Inflammatory macrophage treated with lipopolysaccharide for 1 hour (primary cell): ENCODE measurements around the gene LRRN2.

Experiments used
- DNase-seq, 2 donors: peaks; one replicate each; pipeline ENCODE4 v3.0.0-alpha.2; 2020 to 2022

The LRRN2 gene

DNA sequence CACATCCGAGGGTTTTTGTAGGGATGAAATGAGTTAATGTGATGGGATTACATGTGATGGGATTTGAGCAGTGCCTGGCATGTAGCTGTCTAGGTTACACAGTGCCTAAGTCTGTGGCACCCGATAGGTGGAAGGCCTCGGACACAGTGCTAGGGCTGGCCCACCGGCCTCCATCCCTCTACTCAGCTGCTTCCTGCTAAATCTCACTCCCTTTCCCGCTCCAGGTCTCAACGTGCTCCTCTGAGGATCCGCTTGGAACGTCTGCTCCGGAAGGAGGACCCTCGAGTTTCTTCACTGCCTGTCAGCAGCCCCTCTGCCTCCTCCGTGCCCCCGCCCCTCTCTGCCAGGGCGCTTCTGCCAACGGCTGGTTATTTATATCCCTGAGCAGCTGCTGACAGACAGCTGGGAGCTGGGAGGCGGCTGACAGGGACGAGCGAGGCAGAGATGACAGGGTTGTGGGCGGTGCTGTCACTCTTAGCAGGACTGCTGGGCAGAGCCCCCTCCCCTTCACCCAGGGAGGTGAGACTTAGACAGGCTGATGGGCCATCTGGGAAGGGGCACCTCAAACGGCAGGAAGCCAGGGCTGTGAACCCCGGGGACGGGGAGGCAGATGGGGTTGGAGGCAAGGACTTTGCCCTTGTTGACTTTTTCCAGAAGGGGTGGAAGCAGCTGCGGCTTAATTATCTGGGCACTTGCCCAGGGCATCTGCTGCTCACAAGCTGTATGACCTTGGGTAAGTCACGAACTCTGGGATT is 26.6 kb upstream of the LRRN2 start:
- DNase-seq = no peak

DNA sequence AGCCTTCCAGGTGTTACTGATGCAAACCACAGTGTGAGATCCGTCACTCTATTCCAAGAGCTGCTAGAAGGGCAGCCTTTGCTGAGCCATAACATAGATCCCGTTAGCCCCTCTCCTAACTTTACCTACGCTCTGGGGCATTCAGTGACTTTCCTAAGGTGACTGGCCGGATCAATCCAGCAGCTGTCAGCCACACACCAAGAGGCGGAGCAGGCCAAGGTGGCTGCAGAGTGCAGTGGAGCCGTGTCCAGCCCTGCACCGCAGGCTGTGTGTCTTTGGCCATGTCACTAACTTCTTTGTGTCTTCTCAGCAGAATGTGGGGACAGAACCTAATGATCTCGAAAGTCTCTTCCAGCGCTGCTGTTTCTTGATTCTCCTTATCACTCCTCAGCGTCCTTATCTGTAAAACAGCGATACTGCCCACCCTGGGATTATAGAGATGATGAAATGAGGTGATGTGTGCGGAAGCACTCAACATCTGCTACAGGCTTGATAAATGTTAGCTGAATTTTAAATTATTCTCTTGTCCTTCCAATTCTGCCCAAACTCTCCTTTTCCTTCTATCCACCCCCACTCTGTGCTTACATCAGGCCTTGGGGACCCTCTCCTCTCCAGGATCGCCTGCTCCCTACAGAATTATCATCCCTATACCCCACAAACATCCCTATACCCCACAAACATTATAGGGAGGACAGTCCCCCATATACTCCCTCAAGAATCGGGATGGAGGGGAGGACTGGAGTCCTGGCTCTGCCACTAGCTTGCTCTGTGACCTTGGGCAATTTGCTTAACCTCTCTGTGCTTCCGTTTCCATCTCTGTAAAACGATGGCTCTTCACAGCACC is 25.8 kb upstream of the LRRN2 start:
- no peak for DNase-seq

DNA sequence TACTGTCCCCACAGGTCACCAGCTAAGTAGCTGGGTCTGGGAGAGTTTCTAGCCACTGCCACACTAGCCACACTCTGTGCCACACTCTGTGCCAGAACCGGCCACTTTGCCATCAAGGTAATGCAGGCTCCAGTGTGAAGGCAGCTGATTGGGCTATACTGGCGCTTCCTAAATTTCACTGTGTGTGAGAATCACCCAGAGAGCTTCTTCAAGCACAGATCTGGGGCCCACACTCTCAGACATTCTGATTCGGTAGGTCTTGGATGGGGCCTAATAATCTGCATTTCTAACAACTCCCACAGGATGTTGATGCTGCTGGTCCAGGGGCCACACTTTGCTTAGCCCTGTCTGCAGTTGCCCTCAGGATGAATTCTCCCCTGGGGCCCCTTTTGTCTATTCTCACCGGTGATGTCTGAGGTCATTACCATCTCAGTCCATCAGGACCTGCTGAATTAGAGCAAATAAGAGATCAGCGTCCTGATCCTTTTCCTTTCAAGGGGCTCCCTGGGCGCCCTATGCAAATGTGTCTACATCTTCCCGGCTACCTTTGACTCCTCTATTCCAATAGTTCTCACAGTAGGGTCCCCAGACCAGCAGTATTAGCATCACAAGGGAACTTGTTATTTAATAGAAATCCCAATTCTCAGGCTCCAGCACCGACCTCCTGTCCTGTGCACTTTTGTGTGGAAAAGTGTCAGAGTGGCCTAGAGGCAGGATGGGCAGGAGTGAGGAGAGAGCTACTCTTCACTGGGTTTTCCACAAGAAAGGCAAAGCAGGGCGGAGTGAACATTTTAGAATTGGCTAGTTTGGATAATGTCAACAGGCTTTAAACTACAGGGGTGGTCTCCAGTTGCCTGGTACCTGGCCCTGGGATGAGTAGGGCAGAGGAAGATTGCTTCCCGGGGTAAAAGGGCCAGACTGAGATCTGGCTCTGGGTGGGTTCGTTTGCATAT is 24.7 kb upstream of the LRRN2 start:
- DNase-seq = no peak

DNA sequence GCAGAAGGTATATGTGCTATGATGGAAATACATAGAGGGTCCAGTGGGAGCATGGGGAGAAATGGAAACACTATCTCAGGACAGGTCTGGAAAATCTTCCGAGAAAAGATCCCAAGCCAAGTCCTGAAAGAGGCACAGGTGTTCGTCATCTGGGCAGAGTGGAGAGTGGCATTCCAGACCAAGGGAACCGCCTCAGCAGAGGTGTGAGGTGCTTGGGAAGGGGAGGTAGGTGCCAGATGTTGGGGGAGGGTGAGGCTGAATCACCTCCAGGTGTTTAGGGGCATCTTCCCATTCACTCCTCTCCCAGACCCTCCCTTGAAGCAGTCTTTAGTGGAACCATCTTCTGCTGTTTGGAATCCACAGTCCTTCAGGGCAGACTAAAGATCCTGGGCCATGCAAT is 23.5 kb upstream of the LRRN2 start:
- DNase-seq = no peak

DNA sequence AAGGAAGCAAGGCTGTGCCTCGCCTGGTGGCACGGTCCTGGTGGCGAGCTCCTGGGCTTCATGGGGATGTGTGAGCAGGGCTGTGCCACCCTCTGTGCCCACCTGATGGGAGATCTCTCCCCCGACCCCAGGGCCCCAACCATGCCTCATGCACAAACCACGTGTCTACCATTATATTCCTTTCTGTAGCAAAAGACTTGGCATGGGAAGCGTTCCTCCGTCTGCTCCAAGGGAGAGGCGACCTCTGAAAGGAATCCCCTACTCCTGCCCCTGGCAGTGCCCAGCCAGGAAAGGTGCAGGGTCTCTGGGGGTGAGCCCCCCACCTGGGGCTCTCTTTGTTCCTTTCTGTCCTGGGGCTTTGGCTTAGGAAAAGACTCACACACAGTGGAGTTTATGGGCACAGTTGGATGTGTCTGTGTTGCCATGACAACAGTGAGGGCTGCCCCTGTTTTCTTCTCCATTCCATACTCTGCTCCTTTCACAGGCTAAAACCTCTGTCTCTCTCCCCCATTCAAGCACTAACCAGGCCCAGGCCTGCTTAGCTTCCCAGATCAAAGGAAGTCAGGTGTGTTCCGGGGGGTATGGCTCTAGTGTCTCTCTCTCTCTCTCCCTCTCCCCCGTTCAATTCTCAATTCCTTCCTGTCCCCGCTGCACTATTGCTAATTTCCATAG is 21.4 kb upstream of the LRRN2 start:
- no peak for DNase-seq

DNA sequence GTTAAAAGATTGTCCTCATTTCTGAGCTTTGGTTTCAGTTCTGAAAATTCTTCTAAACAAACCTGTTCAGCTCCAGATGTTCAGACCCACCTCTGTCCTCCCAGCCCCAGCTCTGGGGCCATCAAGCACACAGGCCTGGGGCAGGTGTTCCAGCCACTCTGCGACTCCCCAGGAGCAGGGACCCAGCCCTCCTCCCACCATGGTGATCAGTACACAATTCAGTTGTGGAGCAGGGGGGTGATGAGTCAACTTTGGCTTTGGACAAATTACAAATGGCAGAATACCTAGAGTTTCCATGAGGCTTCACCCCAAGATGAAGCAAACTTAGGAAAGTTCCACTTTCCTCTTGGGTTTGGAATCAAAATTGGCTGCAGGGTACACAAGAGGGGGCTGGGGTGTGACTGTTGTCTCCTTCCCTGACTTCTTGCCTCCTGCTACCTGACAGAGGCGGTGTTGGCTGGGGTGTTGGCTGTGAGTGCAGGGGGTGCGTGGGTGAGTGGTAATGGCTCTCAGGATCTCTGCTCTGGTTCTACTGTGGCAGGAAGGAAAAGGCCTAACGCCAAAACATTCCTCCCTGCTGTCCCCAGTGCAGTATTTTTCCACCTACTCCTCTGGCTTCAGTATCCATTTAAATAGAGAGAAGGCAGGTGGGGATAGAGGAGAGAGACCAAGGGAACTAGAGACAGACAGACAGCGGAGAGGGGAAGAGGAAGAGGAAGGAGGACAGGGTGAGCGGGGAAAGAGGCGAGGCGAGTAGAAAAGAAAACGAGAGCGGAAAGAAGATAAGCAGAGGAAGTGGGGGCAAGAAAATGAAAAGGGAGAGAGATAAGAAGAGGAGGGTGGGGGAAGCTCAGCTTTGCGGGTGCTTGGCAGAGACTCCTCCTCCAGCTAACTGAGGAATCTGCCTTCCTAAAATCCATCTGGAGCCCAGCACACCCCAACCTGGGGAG is 20.6 kb upstream of the LRRN2 start:
- no peak for DNase-seq

DNA sequence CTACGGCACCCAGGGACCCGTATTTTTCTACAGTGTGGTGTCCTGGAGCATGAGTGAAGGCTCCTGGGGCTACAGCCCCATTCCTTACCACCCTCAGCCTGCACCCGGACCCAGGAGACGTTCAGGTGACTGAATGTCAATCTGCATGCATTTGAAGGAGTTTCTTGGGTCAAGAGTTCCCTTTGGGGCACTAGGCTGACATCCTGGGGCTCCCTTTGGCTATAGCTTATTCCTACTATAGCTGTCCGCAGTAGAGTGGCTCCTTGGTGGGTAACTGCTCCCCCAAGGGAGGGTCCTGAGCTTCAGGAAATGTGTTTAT is 19.9 kb upstream of the LRRN2 start:
- no peak for DNase-seq

DNA sequence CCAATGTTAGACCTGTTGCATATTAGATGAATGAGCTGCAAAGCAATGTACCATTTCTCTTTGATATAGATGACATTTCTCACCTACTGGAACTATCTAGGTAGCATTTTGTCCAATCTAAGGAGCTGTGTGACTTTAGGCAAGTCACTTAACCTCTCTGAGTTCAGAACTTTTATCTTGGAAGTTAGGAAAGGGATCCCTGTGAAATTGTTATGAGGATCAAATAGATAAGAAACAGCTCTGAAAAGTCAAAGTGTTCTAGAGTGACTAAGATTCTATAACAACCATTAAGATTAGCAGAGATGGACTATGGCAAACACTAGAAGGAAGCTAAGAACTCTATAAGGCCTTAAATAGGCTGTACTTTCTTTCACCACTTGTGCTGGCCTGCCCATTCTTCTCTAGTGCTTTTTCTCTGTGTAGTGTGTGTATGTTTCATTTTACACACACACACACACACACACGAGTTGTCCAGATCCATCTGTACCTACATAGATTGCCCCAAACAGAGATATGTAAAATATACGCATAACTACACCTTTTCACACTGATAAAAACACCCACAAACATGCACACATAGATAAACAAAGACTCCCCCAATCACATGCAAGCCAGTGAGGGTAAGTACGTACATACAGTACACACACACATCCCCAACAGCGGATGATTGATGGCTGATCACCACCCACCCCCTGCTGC is 19.4 kb upstream of the LRRN2 start:
- DNase-seq = no peak

DNA sequence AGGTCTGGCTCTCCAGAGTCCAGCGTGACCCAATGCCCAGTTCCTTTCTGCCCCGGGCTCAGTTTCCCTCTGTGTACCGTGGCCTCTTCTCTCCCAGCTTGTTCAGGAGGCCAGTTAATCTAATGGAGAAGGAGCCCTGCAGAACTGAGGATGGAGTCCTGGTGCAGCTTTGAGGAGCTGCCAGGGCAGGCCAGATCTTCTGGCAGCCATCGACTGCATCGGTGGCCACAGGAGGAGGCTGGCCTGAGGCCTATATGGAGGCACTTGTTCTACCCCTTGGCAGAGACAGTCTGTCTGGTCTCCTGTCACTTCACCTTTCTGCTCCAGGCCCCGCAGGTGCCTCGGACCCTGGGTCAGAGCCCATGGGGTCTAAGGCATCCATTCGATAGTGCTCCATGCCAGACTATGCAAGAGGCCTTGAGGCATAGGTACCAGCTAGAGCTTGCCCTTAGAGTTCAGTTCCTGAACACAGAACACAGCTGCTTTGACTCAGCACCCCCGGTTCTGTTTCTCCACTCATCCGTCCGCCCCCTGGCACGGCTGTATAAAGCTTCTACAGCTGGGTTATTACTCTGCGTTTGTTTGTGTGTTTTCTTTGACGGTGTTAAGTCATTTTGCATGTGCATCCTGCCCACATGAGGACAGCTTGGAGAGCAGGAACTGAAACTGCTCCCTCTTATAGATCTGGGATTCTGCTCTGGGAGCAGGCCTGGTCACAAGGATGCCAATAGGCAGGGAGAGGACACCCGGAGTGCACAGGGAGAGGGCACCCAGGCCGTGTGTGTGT is 18.5 kb upstream of the LRRN2 start:
- peak in 1 of 2 donors; percentile 8 for DNase-seq

DNA sequence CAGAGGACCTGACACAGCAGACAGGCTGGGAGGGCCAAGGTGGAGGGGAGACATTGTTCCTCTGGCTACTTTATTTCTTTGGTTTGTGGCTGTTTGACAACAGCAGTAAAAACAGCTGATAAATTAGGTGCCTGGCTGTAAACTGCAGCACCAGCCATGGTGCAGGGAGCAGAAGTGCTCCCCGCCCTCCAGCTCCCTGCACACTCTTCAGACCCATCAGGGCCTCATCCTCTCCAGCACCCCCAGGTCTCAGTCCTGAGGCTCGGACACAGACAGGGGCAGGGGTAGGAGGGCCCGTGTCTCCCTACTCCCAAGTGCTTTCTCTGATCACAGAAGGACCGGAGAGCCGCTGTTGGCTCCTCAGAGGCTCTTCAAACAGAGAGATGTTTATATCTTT is 17.7 kb upstream of the LRRN2 start:
- DNase-seq = no peak

DNA sequence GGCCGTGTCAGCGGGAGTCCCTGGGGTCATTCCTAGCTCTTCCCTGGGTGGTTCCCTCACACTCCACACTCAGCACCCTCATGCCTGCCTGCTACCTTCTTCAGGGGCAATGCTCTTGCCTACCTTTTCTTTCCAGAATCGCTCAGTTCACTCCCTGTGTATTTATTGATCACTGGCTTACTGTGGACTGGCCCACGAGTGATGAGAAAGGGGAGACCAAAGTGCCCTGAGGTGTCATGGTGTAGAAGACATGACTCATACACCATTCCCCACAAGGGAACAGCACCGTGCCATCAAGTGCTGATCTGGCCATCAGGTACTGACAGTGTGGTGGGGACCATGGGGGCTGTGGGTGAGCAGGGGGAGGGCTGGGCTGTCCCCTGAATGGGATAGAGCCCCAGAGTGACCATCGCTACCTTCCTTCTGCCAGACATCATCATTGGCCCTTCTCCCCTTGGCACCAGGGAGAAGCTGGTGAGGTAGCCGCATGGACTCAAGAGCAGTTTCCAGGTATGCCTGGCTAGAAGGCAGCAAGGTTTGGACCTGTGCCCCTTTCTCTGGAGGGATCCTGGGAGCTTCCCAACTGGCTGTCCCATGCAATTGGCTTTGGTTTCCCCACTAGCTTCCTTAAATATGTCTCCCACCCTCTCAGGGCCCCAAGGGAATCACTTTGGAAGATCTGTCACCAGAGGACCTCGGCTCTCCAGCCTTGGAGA is 17.2 kb upstream of the LRRN2 start:
- DNase-seq = no peak

DNA sequence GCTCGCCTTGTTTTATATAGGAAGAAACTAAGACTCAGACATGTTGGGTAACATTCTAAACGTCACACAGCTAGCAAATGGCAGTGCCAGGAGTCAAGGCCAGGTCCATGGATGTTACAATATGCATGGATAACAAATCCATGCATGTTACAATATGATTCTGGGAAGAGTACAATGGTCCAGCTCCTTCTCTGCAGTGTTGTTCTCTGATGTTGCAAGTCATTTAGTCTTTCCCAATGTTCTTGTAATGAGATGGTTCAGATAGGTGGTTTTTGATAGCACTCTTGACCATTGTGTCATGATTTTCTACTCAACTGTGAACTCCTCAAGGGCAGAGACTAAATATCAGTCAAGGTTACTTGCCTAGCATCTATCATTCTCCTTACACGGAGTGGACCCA is 15.7 kb upstream of the LRRN2 start:
- DNase-seq = no peak

DNA sequence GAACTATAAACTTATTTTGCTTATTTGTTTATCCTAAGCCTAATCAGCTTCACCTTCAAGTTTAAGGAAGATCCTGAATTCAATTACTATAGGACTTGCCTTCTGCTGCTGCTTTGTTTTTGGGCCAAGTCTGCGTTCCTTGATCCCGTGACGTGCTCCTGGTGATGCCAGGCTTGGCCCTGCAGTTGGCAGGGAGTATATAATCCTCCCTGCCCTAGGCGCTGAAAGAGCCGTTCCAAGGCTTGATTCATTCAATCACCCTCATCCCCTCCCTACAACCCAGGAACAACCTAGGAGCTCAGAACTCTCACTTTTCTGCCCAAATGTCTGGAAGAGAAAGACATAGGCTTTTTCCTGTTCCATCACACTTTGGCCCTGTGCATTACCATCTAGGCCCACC is 12.4 kb upstream of the LRRN2 start:
- no peak for DNase-seq

DNA sequence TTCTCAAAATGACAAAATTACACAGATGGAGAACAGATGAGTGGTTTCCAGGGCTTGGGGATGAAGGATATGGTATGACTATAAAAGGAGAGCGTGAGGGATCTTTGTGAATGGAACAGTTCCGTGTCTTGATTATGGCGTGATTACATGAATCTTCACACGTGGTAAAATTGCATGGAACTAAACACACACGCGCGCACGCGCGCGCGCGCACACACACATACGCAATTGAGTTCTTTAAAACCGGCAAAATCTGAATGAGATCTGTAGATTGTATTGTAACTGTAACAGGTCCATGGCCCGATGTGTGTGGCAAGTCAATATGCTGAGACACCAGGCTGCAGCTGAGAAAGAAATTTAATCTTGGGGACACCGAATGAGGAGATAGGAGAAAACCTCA is 11.1 kb upstream of the LRRN2 start:
- DNase-seq = no peak

DNA sequence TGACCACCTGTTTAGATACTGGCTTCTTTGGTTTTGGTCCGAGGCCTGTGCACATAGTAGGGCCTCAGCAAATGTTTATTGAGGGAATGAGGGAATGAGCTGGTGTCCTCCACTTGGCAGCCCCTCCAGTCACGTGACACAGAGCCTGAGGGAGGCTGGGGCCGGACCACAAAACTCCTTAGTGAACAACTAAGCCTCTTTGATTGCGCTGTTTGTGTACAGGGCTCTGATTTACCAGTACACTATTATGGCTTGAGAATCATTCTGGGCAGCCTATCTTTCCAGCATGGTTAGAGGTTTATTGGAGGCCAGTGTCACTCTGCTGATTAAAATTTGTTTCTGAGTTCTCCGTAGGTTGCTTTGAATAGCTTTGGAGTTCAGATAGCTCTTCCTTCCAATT is 10.2 kb upstream of the LRRN2 start:
- DNase-seq = no peak

DNA sequence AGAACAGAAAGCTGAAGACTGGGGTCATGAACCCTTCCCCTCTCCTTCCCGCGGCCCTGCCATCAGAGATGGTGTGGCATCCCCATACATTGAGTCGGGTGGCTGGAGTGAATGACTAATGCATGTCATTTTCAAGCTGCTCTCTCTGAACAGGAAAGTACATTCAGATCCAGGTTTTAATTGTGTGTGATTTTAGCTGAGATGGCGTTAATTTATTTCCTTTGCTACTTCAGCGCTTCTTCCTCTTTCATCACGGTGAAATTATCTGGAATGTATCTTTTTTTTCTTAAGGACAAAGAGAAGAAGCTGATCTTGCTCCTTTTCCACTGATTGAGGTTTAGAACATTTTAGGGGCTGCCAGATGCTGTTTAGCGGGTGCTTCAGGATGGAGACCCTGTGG is 8.6 kb upstream of the LRRN2 start:
- no peak for DNase-seq

DNA sequence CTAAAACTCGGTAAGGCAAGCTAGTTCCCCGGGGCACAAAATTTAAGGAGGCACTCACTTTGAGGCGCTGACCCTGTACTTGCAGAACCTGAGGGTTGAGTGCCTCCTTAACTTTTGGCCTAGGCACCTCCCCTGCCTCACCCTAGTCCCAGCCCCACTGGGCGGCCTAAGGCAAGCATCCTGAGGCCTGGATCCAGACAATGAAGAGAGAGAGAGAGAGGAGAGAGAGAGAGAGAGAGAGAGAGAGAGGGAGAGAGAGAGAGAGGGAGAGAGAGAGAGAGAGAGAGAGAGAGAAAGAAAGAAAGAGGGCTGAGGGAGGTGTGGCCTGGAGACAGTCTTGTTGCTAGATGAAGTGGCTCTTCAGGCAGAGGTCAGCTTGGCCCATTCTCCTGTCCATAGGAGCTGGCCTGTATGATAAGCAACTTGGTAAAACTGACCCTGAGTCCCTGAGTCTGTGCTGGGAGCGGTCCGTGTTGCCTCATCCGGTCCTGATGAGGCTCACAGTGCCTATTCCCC is 7.4 kb upstream of the LRRN2 start:
- no peak for DNase-seq

DNA sequence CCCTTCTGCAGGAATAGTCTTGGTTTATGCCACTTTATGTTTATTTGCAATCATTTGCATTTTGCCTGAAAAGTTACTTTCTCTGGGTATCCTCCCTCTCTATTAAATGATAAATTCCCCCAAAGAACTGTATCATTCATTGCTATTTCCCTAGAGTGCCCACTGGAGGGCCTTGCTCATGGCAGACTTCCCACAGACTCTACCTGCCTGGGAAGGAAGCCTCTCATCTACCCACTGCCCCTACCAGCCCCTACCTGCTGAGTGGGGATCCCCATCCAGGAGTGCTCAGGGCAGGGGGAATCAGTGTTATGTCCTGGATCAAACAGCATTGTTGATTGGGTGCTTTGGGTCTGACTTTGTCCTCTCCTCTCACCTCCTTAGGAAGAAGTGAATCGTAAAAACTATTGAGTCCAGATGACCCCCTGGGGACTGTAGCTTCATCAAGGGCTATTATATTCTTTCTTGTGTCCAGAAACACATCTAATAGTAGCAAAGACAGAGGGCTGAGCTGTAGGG is 6.8 kb upstream of the LRRN2 start:
- DNase-seq = no peak

DNA sequence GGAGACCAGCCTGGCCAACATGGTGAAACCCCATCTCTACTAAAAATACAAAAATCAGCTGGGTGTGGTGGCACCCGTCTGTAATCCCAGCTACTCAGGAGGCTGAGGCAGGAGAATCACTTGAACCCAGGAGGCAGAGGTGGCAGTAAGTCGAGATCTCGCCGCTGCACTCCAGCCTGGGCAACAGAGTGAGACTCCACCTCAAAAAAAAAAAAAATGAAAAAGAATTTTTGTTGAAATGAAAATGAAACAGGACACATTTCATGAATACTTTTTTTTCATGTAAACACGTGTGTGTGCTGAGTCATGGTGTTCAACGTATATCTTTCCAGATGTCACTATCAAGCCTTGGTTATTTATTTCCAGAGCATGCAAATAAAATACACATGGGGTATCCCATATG is 5.8 kb upstream of the LRRN2 start:
- peak in 1 of 2 donors; percentile 2 for DNase-seq
